ENCODE measurements around the gene ATP5PD. TPM values are rescaled to one million over a fixed set of nuclear protein-coding genes. Genes with fewer than 3 reads are reported as not detected.

ATP5PD gene
- total and polyA plus RNA-seq, 2 of the 13 experiments (the other 11 are each of a cell fraction or from before 2014, with no cell fraction given): 158 to 428 TPM

GRCh38 chr17:75087182-75087557, 40.4 kb upstream of the ATP5PD start (continued):
- TF ChIP-seq HNF1B (CRISPR knock-in tag; IDR thresholded peaks at IDR 0.05) (no peak), ZNF343 (CRISPR knock-in tag; IDR thresholded peaks at IDR 0.05) (peak; percentile 60; the same call in 1 of the 2 replicates), GMEB2 (CRISPR knock-in tag; IDR thresholded peaks at IDR 0.05; ENCODE audit: low read depth) (no peak), ZNF576 (CRISPR knock-in tag; IDR thresholded peaks at IDR 0.05) (no peak), PHB2 (IDR thresholded peaks at IDR 0.05; ENCODE audit: partially characterized antibody) (no peak), TEAD2 (CRISPR knock-in tag; IDR thresholded peaks at IDR 0.05) (no peak), ZNF773 (CRISPR knock-in tag; IDR thresholded peaks at IDR 0.05; ENCODE audit: borderline replicate concordance) (0 out of 2 replicates have a peak, but pooled peaks have one; percentile 17), CREBL2 (CRISPR knock-in tag; IDR thresholded peaks at IDR 0.05; ENCODE audit: borderline replicate concordance) (no peak), CC2D1A (CRISPR knock-in tag; IDR thresholded peaks at IDR 0.05) (peak; percentile 43; the same call in 1 of the 2 replicates), ZNF382 (CRISPR knock-in tag; IDR thresholded peaks at IDR 0.05; ENCODE audit: borderline replicate concordance) (no peak), FOXO4 (CRISPR knock-in tag; conservative IDR thresholded peaks at IDR 0.05) (0 out of 2 replicates have a peak, but pooled peaks have one; percentile 68), NCOA1 (CRISPR knock-in tag; IDR thresholded peaks at IDR 0.05) (0 out of 2 replicates have a peak, but pooled peaks have one; percentile 59), ZSCAN31 (CRISPR knock-in tag; IDR thresholded peaks at IDR 0.05; ENCODE audit: low read depth) (no peak), ZBTB14 (CRISPR knock-in tag; IDR thresholded peaks at IDR 0.05) (no peak), ZMYM3 (CRISPR knock-in tag; IDR thresholded peaks at IDR 0.05) (no peak), RFX3 (CRISPR knock-in tag; IDR thresholded peaks at IDR 0.05) (no peak), ZBTB34 (CRISPR knock-in tag; IDR thresholded peaks at IDR 0.05) (no peak), SYNCRIP (IDR thresholded peaks at IDR 0.05; ENCODE audit: insufficient read depth, low read depth, low read length) (no peak), ZNF766 (CRISPR knock-in tag; IDR thresholded peaks at IDR 0.05; ENCODE audit: borderline replicate concordance) (no peak)
